Colon (tissue), 2 donors: Measurements from ENCODE around the gene TPRG1.

Experiments
- FAIRE-seq: peaks from 2 replicates; lab custom pipeline; 2012; peaks lifted over from hg19 to GRCh38; lab: Jason Lieb, UNC
- donor health status: control.
- donor health status: control.

The TPRG1 gene

GRCh38 chr3:189282189-189282588, 110.4 kb downstream of the TPRG1 start:
- no peak for FAIRE-seq

DNA sequence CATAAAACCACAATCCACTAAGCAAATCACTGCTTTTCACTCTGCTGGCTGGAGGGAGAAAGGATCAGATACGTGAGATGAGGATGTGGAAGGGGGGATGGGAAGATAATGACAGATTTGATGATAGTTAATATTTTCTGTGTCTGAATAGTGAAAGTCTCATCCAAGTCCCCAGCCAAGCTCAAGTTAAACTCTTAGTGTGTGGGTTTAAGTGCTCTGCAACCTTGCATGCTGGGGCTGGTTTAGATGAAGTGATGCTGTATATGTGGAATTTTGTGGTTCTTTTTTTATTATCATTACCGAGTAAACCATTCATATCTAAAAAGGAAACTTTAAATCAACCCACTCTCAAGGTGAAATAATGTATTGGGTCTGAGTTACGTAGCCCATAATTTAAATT, 111.0 kb downstream of the TPRG1 start:
- FAIRE-seq, result no peak

DNA sequence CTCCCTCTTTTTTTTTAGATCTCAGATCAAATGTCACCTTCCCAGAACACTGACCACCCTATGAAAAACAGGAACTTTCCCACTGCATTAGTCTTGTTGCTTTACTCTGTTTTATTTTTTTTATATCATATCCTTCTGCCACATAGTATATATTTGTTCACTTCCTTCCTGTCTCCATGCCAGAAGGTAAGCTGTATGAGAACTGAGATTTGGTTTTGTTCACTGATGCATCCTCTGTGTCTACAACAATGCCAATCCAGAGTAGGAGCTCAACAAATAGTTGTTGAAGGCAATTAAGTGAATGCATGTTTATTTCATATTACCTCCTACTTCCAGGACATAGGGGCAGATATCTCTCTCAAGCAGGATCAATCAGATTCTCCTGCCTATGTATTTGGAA, 114.4 kb downstream of the TPRG1 start:
- no peak for FAIRE-seq

DNA sequence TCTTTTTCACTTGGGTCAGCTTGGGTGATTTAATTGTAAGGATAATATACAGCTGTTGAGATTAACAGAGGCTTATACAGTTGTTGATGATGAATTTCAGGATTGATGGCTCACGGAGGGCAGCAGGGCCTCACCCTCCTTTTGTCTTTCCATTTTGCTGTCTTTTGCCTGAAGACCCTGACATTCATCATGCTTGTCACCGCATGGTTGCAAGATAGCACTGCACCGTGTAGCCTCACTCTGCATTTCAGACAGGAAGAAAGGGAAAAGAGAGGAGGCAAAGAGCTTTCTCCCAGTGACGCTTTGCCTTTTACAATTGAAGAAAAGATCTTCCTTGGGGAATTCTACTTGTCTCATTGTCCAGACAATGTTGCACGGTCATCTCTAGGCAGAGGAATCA, 115.1 kb downstream of the TPRG1 start:
- no peak for FAIRE-seq

DNA sequence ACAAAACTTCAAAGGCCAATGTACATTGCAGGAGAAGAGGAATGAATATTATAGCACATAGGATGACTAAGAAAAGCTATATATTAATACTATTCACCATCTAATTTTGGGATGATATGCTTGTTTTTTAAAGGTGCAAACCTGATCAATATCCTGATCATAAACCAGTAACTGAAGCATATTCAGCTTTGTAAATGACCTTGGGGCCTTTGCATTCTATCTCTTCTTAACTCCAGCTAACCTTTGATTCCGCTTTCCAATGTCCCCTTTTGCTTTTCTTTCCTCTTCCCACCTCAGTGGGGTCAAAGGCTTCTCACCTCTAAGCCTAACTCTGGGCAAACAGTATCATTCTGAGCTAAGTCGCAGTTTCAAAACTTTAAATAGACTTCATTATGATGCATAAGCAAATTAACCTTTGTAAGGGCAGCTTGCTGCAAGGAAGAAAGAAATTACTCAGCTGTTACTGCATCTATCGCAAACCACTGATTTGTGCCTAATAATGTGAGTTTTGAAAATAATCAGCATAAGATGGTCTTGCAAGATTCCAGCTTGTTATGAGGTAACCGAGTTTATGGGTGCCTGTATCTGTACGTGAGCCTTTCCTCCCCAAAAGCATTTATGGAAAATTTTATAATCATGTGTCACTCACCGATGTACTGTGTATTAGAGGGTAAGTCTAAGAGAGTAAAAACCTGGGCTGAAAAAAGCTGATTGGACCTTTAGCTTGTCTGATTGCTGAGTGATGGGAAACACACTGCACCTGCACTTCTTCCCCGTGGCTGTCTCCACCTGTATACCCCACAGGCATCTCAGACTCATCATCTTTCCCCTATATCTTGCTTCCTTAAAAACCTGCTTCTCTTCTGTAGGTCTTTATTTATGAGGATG, 116.8 kb downstream of the TPRG1 start:
- FAIRE-seq, result no peak

DNA sequence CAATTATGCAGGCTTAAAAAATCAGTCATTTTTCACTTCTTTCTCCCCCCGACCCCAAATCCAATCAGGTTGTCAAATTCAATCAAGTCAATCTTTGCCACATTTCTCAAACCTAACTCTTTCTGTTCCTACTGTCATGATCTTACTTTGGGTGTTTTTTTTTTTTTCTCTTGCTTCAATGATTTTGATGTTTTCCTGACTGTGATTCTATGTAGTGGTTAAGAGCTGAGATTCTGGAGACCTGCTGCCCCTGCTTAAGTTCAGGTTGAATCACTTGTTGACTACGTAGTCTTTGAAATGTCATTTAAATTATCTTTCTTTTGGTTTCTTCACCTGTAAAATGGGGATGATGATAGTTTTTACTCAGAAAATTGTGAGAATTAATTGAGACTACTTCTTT, 117.5 kb downstream of the TPRG1 start:
- no peak for FAIRE-seq

- FAIRE-seq, result no peak
Measured at GRCh38 chr3:189292667-189293484, 121.1 kb downstream of the TPRG1 start.

DNA sequence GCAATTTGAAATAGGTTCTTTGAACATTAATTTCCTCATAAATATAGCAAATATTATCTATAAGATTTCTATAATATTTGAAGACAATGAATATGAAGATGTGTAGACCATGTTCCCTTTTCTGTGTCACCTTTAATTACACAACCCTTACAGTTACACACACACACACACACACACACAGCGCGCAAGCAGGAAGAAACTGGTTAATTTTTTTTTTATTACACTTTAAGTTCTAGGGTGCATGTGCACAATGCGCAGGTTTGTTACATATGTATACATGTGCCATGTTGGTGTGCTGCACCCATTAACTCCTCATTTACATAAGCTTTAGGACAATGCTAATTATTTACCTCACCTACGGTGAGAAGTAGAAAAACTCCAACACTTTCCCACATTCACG, 122.9 kb downstream of the TPRG1 start:
- no peak for FAIRE-seq

DNA sequence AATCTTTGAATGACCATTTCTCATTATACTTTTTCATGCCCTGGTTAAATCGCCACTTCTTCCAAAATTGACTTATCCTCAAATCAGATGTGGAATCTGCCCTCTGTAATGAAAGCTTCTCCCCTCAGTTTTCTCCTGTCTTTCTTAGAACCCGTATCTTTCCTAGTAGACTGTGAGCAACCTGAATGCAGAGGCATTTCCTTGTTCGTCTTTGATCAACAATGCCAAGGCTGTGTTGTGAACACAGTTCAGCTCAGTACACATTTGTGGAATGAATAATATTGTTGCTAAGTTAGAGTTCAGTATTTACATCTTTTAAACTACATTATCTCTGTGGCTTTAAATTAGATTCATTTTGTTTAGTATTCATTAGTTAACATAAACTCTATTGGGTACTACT, 123.3 kb downstream of the TPRG1 start:
- FAIRE-seq, result no peak

GRCh38 chr3:189297932-189298331, 126.2 kb downstream of the TPRG1 start:
- no peak for FAIRE-seq

DNA sequence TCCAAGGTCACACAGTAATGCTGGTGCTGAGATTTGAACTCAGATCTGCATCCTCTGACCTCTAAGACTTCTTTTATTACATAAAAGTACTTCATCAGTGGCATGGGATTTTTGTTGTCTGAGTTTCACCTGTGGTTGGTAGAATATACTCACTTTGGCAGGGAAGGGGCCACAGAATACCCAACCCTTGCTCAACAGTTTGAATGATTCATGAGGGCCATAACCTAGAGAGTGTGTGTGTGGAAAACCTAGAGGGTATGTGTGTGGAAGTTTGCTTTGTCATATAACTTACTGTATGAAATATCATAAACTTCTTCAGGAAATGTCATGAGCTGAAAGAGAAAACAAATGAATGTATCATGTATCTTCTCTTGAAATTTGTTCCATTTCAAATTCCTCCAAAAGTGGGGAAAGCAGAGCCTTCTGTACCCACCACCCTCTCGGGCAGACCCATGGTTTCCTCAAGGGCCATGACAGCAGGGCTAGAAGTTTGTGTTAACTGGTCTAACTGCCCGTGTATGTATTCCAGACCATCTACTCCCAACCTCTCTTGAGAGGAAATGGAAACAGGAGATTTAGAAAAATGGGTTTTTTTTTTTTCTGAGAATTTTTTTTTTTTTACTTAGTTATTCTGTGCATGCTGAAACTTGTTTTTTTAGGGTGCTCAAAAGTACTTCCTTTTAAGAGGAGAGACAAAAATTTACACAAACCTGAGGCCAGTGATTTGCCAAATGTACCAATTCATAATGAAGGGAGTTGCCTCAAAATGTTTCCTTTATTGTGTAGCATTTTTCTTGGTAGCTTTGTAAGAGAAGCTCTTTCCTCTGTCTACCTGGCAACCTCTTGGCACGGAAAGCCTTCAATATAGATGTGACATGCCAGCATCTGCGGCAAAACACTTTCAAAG, 127.0 kb downstream of the TPRG1 start:
- no peak for FAIRE-seq

DNA sequence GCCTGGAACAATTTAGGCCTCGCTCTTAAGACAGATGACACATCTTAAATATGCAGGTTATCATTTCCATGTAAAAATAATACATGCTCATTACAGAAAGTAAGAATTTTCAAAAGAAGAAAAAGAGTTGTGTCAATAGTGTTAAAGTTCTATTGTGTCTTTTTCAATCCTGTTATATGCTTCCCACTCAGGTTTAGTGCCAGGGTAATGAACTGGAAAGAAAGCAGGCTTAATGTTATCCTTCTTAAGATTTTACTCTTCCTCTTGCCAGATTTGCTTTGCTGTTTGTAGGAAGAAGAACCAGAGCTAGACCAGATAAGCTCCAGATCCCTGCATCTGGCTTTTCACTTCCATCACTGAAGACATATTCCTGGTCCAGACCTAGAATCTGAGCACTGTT, 128.6 kb downstream of the TPRG1 start:
- FAIRE-seq, result no peak

- FAIRE-seq, result no peak
Measured at GRCh38 chr3:189301479-189301878, 129.7 kb downstream of the TPRG1 start.

- FAIRE-seq, result no peak
Measured at GRCh38 chr3:189303584-189303983, 131.8 kb downstream of the TPRG1 start.

GRCh38 chr3:189304465-189305351, 132.9 kb downstream of the TPRG1 start:
- no peak for FAIRE-seq

DNA sequence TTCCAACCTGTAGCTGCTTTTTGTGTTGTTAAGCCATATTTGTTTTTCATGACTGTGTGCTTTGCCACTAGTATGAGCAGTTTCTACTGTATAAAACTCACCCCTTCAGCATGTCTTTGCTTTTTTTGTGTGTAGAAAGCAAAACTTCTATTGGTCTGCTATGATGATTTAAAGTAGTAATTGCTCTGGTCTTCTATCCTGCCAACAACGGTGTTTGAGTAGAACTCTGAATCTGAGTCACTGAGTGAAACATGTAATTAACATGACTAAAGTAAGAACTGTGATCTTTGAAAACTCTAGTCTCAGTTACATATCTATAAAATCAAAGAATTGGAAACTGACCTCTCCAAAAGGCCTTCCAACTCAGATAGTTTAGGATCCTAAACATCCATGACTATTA, 133.6 kb downstream of the TPRG1 start:
- no peak for FAIRE-seq

DNA sequence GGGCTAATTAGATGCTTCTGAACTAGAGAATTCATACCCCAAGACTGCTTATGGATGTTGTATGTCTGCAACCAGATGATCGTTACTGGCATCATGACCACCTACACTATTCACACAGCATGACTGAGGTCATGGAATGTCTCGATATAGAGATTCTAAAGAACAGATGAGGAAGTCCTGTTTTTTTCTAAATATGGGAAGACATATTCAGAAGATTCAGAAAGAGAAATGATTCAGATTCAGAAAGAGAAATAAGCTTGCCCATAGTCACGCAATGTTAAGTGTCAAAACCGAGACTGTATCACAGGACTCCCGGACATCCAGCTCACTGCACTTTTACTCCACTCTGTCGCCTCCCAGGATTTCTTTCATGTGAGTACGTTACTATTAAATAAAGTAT, 136.2 kb downstream of the TPRG1 start:
- no peak for FAIRE-seq

DNA sequence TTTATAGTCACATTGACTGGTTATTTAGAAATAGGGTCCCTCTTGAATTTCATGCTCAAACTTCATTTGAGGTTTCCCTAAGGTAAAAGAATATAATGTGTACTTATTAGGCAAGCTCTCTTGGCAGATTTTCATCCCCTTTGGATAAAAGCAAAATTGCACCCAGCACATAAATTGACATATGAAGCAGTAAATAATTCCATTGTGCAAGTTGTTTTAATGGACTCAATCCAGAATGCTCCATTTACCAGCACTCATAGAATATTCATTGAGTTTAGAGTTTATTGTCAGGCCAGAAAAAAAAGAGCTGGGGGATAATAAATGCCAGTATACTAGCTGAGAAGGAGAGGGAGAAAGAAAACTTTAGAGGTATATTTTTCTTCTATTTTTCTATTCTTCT, 136.8 kb downstream of the TPRG1 start:
- FAIRE-seq, result no peak

DNA sequence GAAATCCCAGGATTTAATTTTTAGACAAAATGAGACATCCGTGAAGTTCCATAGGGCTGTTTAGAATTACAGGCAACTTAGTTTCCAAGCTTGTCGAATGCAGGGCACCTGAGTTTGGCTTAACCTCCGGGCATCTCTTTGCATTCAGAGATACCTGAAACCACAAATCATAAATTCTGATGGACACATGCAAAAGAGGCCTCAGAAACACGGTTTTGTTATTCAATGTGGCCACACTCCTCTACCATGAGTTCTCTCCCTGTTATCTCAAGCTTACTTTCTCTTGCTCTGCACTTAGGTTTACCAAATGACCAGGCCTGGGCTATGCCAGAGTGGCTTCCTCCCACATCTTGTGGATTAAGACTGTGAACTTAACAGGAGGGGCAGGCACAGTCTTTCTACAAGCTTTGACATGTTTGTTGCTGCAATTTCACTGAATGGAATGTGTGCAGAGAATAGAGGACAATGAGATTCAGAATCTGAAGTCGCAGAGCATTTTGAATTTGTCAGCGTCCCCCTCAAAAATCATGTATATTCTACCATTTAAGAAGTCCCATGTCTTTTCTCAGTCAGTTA, 137.7 kb downstream of the TPRG1 start:
- no peak for FAIRE-seq

DNA sequence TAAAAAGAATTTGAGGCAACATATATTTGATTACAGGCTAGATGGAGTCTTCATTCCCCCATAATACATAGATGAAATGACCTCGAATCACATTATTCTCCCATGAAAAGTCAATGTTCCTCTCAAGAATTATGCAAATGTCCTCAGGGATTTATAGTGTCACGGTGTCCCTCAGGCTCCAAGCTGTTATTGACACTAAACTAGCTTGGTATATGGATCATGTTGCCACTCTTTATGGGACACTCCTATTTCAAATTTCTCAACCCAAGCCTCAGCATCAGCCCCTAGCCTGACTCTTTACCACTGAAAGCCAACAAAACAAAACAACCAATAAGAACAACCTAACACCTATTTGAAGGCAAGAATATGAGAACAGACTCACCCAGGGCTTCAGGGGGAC, 139.8 kb downstream of the TPRG1 start:
- FAIRE-seq, result no peak

- FAIRE-seq, result no peak
Measured at GRCh38 chr3:189312866-189313265, 141.1 kb downstream of the TPRG1 start.
